ENCODE data around the gene CDC20B.
"Not testable (repeated sequence)": the region's sequence is repeated elsewhere in the genome, so short reads cannot be mapped to it uniquely, and the experiment has no call there.

DNA sequence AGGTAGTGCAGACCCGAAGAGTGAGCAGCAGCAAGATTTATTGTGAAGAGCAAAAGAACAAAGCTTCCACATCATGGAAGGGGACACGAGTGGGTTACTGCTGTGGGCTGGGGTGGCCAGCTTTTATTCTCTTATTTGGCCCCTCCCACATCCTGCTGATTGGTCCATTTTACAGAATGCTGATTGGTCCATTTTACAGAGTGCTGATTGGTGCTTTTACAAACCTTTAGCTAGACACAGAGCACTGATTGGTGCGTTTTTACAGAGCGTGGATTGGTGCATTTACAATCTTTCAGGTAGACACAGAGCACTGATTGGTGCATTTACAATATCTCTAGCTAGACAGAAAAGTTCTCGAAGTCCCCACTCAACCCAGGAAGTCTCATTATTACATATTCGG lies 82.0 kb downstream of the CDC20B start:
- TF ChIP-seq, protein P1, sequence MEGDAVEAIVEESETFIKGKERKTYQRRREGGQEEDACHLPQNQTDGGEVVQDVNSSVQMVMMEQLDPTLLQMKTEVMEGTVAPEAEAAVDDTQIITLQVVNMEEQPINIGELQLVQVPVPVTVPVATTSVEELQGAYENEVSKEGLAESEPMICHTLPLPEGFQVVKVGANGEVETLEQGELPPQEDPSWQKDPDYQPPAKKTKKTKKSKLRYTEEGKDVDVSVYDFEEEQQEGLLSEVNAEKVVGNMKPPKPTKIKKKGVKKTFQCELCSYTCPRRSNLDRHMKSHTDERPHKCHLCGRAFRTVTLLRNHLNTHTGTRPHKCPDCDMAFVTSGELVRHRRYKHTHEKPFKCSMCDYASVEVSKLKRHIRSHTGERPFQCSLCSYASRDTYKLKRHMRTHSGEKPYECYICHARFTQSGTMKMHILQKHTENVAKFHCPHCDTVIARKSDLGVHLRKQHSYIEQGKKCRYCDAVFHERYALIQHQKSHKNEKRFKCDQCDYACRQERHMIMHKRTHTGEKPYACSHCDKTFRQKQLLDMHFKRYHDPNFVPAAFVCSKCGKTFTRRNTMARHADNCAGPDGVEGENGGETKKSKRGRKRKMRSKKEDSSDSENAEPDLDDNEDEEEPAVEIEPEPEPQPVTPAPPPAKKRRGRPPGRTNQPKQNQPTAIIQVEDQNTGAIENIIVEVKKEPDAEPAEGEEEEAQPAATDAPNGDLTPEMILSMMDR (IDR thresholded peaks at IDR 0.05) = not testable (repeated sequence)
- TF ChIP-seq POLR2A, EP300 (IDR thresholded peaks at IDR 0.05): not testable (repeated sequence)
